Upper lobe of left lung (tissue), 6 donors: ENCODE data around the gene AAGAB. TPM values are rescaled to one million over a fixed set of nuclear protein-coding genes. Genes with fewer than 3 reads are reported as not detected.
A peak's percentile ranks its signal among the peaks of the same experiment; 100 is the strongest.

Experiments
- ATAC-seq, 2 donors: fragments of 200-7000 bp; cut with Tn5 transposase; one replicate each; pipeline ENCODE4 v1.9.1; 2022; ENCODE audit warnings: mild to moderate bottlenecking in 2 of 2, moderate library complexity in 2 of 2; ENCODE audit not compliant: low FRiP score in 2 of 2
- DNase-seq, 2 donors: peaks; one replicate each; pipeline ENCODE4 v3.0.0-alpha.2; 2019 to 2020
- H3K27ac ChIP-seq, 4 donors: fragments of 200-600 bp; sonication (generic); one replicate each; pipeline ENCODE4 v1.5.1; 2016 to 2019
- H3K27me3 ChIP-seq, 4 donors: fragments of 200-600 bp; sonication (generic); one replicate each; pipeline ENCODE4 v1.5.1; 2017 to 2019
- H3K36me3 ChIP-seq, 4 donors: fragments of 200-600 bp; sonication (generic); one replicate each; pipeline ENCODE4 v1.5.1; 2016 to 2019
- H3K4me1 ChIP-seq, 4 donors: fragments of 200-600 bp; sonication (generic); one replicate each; pipeline ENCODE4 v1.5.1; 2018 to 2019
- H3K4me3 ChIP-seq, 4 donors: fragments of 200-600 bp; sonication (generic); one replicate each; pipeline ENCODE4 v1.5.1; 2017 to 2019; ENCODE audit warnings: mild to moderate bottlenecking in 2 of 4, moderate library complexity in 1 of 4
- H3K9me3 ChIP-seq, 4 donors: fragments of 200-600 bp; sonication (generic); one replicate each; pipeline ENCODE4 v1.5.1; 2018 to 2019
- CTCF ChIP-seq, 6 experiments: fragments of 450-650 bp in 4 of 6; fragments of 200-600 bp in 2 of 6; sonication (generic) in 2 of 6; IDR thresholded peaks; one replicate each; pipeline ENCODE4 v1.5.1; 2016 to 2019; ENCODE audit warnings: antibody characterized with exemption in 6 of 6
- EP300 ChIP-seq, 4 donors: sonication (generic); formaldehyde crosslinking; IDR thresholded peaks; one replicate each; pipeline ENCODE4 v1.5.1; 2017; ENCODE audit warnings: antibody characterized with exemption in 4 of 4, control low read depth in 2 of 4
- POLR2A ChIP-seq, 4 donors: fragments of 450-650 bp; IDR thresholded peaks; one replicate each; pipeline ENCODE4 v1.5.1; 2016 to 2017; ENCODE audit warnings: antibody characterized with exemption in 4 of 4, mild to moderate bottlenecking in 2 of 4
- POLR2AphosphoS5 ChIP-seq, 2 donors: sonication (generic); formaldehyde crosslinking; IDR thresholded peaks; one replicate each; pipeline ENCODE4 v1.5.1; 2017; ENCODE audit warnings: antibody characterized with exemption in 2 of 2
- WGBS, 2 donors: methylation state at CpG; one replicate each; pipeline ENCODE4 v1.1.5; 2017 to 2018; 5-methylcytosine and 5-hydroxymethylcytosine counted together
- total RNA-seq, 6 donors: library from RNA; depleted of rRNA in 4 of 6; stranded (reverse); fragments of >200 nt in 4 of 6; gene quantifications; one replicate each; pipeline versions ENCODE4 v1.1.0 to v1.2.1, GENCODE V29; 2016 to 2021
- donor health status: DM: no; HTN: no; CAD: no; lungs with moderate emphysema.
- donor health status: DM: no; HTN: yes; CAD: no; lungs with severe emphysema.

AAGAB gene
- total RNA-seq, 6 donors from 2014 or later = 23.0 to 54.2 (median 32.3) TPM

GRCh38 chr15:67180514-67181191, 73.8 kb downstream of the AAGAB start:
- peaks cover 0 to 27% (median 12%) of the 10 kb centered on the region in 4 donors for H3K36me3 ChIP-seq
- H3K27ac ChIP-seq = peak overlapping the region in 1 of 4 donors; percentile 11
- ATAC-seq = no peak
- no peaks in the 10 kb centered on the region for H3K27me3 ChIP-seq
- H3K4me3 ChIP-seq = no peak overlapping the region
- 93 to 95% methylated on average over 7 to 10 of the region's 10 CpGs for WGBS, 2 donors
- peaks cover 20 to 27% (median 22%) of the 10 kb centered on the region in 4 donors for H3K4me1 ChIP-seq
- no peak for DNase-seq
- TF ChIP-seq POLR2A (IDR thresholded peaks at IDR 0.05) (no peak), CTCF (IDR thresholded peaks at IDR 0.05) (no peak), POLR2AphosphoS5 (IDR thresholded peaks at IDR 0.05) (no peak), EP300 (IDR thresholded peaks at IDR 0.05) (no peak)
- no peaks in the 10 kb centered on the region for H3K9me3 ChIP-seq

GRCh38 chr15:67180035-67180434, 74.4 kb downstream of the AAGAB start:
- Histone ChIP-seq H3K4me1 (peaks cover 23 to 31% (median 26%) of the 10 kb centered on the region in 4 donors), H3K36me3 (peaks cover 0 to 23% (median 9%) of the 10 kb centered on the region in 4 donors), H3K4me3 (no peak overlapping the region), H3K9me3 (no peaks in the 10 kb centered on the region), H3K27me3 (no peaks in the 10 kb centered on the region), H3K27ac (peak overlapping the region in 1 of 4 donors; percentile 11)
- DNase-seq (no peak), ATAC-seq (no peak)
- TF ChIP-seq POLR2A (IDR thresholded peaks at IDR 0.05) (no peak), CTCF (IDR thresholded peaks at IDR 0.05) (no peak), POLR2AphosphoS5 (IDR thresholded peaks at IDR 0.05) (no peak), EP300 (IDR thresholded peaks at IDR 0.05) (no peak)
- WGBS, 2 donors = 94 to 95% methylated on average over 11 of the region's 11 CpGs

- peaks cover 25 to 36% (median 28%) of the 10 kb centered on the region in 4 donors for H3K4me1 ChIP-seq
- no peak overlapping the region for H3K4me3 ChIP-seq
- H3K27ac ChIP-seq = peak overlapping the region in 1 of 4 donors; percentile 11
- ATAC-seq (no peak), DNase-seq (no peak)
- H3K27me3 ChIP-seq = no peaks in the 10 kb centered on the region
- no peak for TF ChIP-seq POLR2A (IDR thresholded peaks at IDR 0.05)
- no peak for TF ChIP-seq CTCF (IDR thresholded peaks at IDR 0.05)
- WGBS, 2 donors = 84 to 98% methylated on average over 7 to 9 of the region's 9 CpGs
- H3K36me3 ChIP-seq = peaks cover 0 to 18% (median 4%) of the 10 kb centered on the region in 4 donors
- H3K9me3 ChIP-seq = no peaks in the 10 kb centered on the region
Observed at GRCh38 chr15:67179411-67179995, 75.0 kb downstream of the AAGAB start.

GRCh38 chr15:67178569-67179210, 75.8 kb downstream of the AAGAB start:
- peaks cover 25 to 36% (median 28%) of the 10 kb centered on the region in 4 donors for H3K4me1 ChIP-seq
- no peaks in the 10 kb centered on the region for H3K9me3 ChIP-seq
- DNase-seq = no peak
- no peaks in the 10 kb centered on the region for H3K27me3 ChIP-seq
- peak; percentile 68 to 79 for ATAC-seq
- peaks cover 0 to 14% (median 3%) of the 10 kb centered on the region in 4 donors for H3K36me3 ChIP-seq
- WGBS, 2 donors = 81 to 85% methylated on average over 11 of the region's 11 CpGs
- no peak overlapping the region for H3K4me3 ChIP-seq
- TF ChIP-seq CTCF (IDR thresholded peaks at IDR 0.05) = no peak
- TF ChIP-seq POLR2AphosphoS5 (IDR thresholded peaks at IDR 0.05) = peak in 1 of 2 donors; percentile 11
- peak overlapping the region in 3 of 4 donors; percentile 3 to 74 (median 67) for H3K27ac ChIP-seq
